Measurements from ENCODE around the gene IGF2BP2. TPM values are rescaled to one million over a fixed set of nuclear protein-coding genes. Genes with fewer than 3 reads are reported as not detected.

Gene IGF2BP2
- total RNA-seq, 1 experiment from 2014 or later: 75.9 TPM

DNA sequence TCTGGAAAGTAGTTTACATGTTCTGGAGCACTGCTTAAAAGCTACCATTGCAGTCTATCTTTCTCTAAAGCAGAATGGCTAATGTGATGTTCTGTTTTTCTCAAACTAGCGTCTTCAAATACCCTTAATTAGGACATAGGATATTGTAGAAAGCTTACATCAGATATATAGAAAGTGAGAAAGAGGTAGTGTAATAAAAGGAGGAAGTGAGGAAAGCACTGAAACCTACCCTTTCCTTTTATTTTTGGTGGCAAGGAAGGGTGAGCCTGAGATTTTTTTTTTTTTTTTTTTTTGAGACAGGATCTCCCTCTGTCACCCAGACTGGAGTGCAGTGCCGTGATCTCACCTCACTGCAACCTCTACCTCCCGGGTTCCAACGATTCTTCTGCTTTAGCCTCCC, 229.3 kb downstream of the IGF2BP2 start:
- Mint-ChIP-seq H3K27ac (ENCODE audit: unreplicated experiment) (no peak overlapping the region), H3K4me3 (ENCODE audit: unreplicated experiment) (no peak overlapping the region), H3K27me3 (ENCODE audit: insufficient read depth, unreplicated experiment) (no peaks in the 10 kb centered on the region), H3K9me3 (ENCODE audit: unreplicated experiment) (no peaks in the 10 kb centered on the region), H3K36me3 (ENCODE audit: insufficient read depth, unreplicated experiment) (peaks cover 30% of the 10 kb centered on the region), H3K4me1 (ENCODE audit: low read depth, unreplicated experiment) (no peaks in the 10 kb centered on the region)
- POLR2A ChIA-PET: interaction anchor here (2.0 kb wide), 1 partner anchor 9 kb away, joined by 8 read pairs; the partner anchor contains the start of gene SENP2
- Histone ChIP-seq H3K9me3 (no peaks in the 10 kb centered on the region), H3K36me3 (ENCODE audit: control insufficient read depth, insufficient read depth, low read length) (no peaks in the 10 kb centered on the region), H3K27me3 (replicated peaks; ENCODE audit: control insufficient read depth, insufficient read depth, low read length) (no peaks in the 10 kb centered on the region), H3K4me3 (ENCODE audit: low read depth, low read length) (no peak overlapping the region), H3K4me1 (no peaks in the 10 kb centered on the region)
- no TSS peak for BruUV-seq (replicated peaks)
- DNase-seq: no peak
- intact Hi-C loops (cut with micrococcal nuclease; ENCODE audit: unreplicated experiment): no loop called here
- TF ChIP-seq, protein P1, sequence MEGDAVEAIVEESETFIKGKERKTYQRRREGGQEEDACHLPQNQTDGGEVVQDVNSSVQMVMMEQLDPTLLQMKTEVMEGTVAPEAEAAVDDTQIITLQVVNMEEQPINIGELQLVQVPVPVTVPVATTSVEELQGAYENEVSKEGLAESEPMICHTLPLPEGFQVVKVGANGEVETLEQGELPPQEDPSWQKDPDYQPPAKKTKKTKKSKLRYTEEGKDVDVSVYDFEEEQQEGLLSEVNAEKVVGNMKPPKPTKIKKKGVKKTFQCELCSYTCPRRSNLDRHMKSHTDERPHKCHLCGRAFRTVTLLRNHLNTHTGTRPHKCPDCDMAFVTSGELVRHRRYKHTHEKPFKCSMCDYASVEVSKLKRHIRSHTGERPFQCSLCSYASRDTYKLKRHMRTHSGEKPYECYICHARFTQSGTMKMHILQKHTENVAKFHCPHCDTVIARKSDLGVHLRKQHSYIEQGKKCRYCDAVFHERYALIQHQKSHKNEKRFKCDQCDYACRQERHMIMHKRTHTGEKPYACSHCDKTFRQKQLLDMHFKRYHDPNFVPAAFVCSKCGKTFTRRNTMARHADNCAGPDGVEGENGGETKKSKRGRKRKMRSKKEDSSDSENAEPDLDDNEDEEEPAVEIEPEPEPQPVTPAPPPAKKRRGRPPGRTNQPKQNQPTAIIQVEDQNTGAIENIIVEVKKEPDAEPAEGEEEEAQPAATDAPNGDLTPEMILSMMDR (IDR thresholded peaks at IDR 0.05; ENCODE audit: insufficient read depth in 1 of 2, low read depth in 1 of 2, low read length in 1 of 2, severe bottlenecking in 1 of 2, unreplicated experiment in 1 of 2): no peak
- CTCF ChIA-PET: no interaction called here

DNA sequence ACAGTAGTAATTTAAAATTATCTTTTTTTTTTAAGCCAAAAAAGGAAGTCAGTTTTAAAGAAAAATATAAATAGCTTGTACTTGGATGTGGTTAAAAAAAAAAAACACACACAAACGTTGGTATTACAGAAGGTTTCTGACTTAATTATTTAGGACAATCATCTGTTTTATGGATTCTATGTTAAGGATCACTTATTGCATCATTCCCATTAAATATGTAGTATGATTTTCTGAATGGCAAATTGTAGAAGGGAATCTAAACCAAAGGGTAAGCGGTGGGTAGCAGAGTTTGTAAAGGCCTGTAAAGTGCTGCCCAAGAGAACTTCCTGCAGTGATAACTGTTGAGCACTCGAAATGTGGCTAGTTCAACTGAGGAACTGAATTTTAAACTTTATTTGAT, 230.8 kb downstream of the IGF2BP2 start:
- Histone ChIP-seq H3K36me3 (ENCODE audit: control insufficient read depth, insufficient read depth, low read length) (no peaks in the 10 kb centered on the region), H3K4me1 (no peaks in the 10 kb centered on the region), H3K9me3 (no peaks in the 10 kb centered on the region), H3K4me3 (ENCODE audit: low read depth, low read length) (no peak overlapping the region), H3K27me3 (replicated peaks; ENCODE audit: control insufficient read depth, insufficient read depth, low read length) (no peaks in the 10 kb centered on the region)
- no peak for DNase-seq
- intact Hi-C loops (cut with micrococcal nuclease; ENCODE audit: unreplicated experiment): no loop called here
- no TSS peak for BruUV-seq (replicated peaks)
- Mint-ChIP-seq H3K27ac (ENCODE audit: unreplicated experiment) (no peak overlapping the region), H3K4me3 (ENCODE audit: unreplicated experiment) (no peak overlapping the region), H3K4me1 (ENCODE audit: low read depth, unreplicated experiment) (no peaks in the 10 kb centered on the region), H3K36me3 (ENCODE audit: insufficient read depth, unreplicated experiment) (peaks cover 23% of the 10 kb centered on the region), H3K9me3 (ENCODE audit: unreplicated experiment) (no peaks in the 10 kb centered on the region), H3K27me3 (ENCODE audit: insufficient read depth, unreplicated experiment) (no peaks in the 10 kb centered on the region)
- TF ChIP-seq, protein P1 (IDR thresholded peaks at IDR 0.05; ENCODE audit: insufficient read depth in 1 of 2, low read depth in 1 of 2, low read length in 1 of 2, severe bottlenecking in 1 of 2, unreplicated experiment in 1 of 2): no peak
- CTCF ChIA-PET: no interaction called here
- POLR2A ChIA-PET: no interaction called here

Small RNA genes lying within 50 kb of the gene (microRNA-seq; reads per million reads assigned to microRNA genes)
- gene MIR548AQ: not detected

Other genes with a start within 250 kb of the IGF2BP2 start
- 52.4 and 53.5 TPM in 2 replicates for gene SENP2, start 238.7 kb downstream of the IGF2BP2 start, total RNA-seq (2022)
- gene TRA2B, start 113.0 kb upstream of the IGF2BP2 start, total RNA-seq (2022): 197 and 204 TPM in 2 replicates